Common myeloid progenitor, CD34-positive (primary cell): Measurements from ENCODE around the gene PALM2AKAP2.

Experiments used
- CTCF ChIA-PET: fragments of 350-600 bp; sonication (Branson Sonifier 250); formaldehyde crosslinking; loops from one replicate; lab custom pipeline; 2021; ENCODE audit warnings: antibody characterized with exemption; lab: Charles Lee
- POLR2A ChIA-PET: fragments of 350-600 bp; sonication (Branson Sonifier 250); formaldehyde crosslinking; loops from one replicate; lab custom pipeline; 2021; ENCODE audit warnings: antibody characterized with exemption; lab: Charles Lee
- DNase-seq, 3 donors: peaks; one replicate each; pipeline versions ENCODE4 v3.0.0 to v3.0.0-alpha.2; 2013
- H3K27ac ChIP-seq, 2 experiments: 1 replicate in 1 of 2; 2 replicates in 1 of 2; pipeline ENCODE4 v1.7.0; 2013; ENCODE audit warnings: inconsistent platforms in 2 of 2, low read length in 2 of 2, mild to moderate bottlenecking in 2 of 2, low read depth in 1 of 2, moderate library complexity in 1 of 2; ENCODE audit not compliant: severe bottlenecking in 2 of 2, insufficient read depth in 1 of 2, poor library complexity in 1 of 2
- H3K27me3 ChIP-seq, 5 experiments: replicated peaks in 2 of 5; 1 replicate in 3 of 5; 2 replicates in 2 of 5; pipeline versions ENCODE4 v1.6.1 to v1.7.0; 2013; ENCODE audit warnings: low read length in 4 of 5, mild to moderate bottlenecking in 2 of 5, moderate library complexity in 2 of 5, inconsistent platforms in 1 of 5; ENCODE audit not compliant: insufficient read depth in 5 of 5, control insufficient read depth in 4 of 5
- H3K36me3 ChIP-seq, 4 experiments: 1 replicate in 2 of 4; 2 replicates in 2 of 4; pipeline versions ENCODE4 v1.6.1 to v1.7.0; 2013; ENCODE audit warnings: low read length in 3 of 4, control low read depth in 1 of 4, mild to moderate bottlenecking in 1 of 4; ENCODE audit not compliant: control insufficient read depth in 4 of 4, insufficient read depth in 4 of 4
- H3K4me1 ChIP-seq, 4 experiments: 1 replicate in 3 of 4; 2 replicates in 1 of 4; pipeline versions ENCODE4 v1.6.1 to v1.7.1; 2013; ENCODE audit warnings: low read length in 3 of 4, mild to moderate bottlenecking in 3 of 4, control low read depth in 1 of 4, inconsistent platforms in 1 of 4, moderate library complexity in 1 of 4; ENCODE audit not compliant: control insufficient read depth in 4 of 4, insufficient read depth in 4 of 4; ENCODE audit errors: control extremely low read depth in 1 of 4
- H3K4me3 ChIP-seq, 7 experiments: 1 replicate in 4 of 7; 2 replicates in 3 of 7; pipeline versions ENCODE4 v1.5.1 to v1.7.0; 2013; ENCODE audit warnings: mild to moderate bottlenecking in 7 of 7, low read length in 6 of 7, moderate library complexity in 6 of 7, inconsistent platforms in 2 of 7, low read depth in 2 of 7, control low read depth in 1 of 7; ENCODE audit not compliant: insufficient read depth in 4 of 7, control insufficient read depth in 1 of 7; ENCODE audit errors: extremely low read depth in 1 of 7
- H3K9me3 ChIP-seq, 5 experiments: 1 replicate in 4 of 5; 2 replicates in 1 of 5; pipeline versions ENCODE4 v1.6.1 to v1.7.1; 2013; ENCODE audit warnings: low read length in 4 of 5, mild to moderate bottlenecking in 2 of 5, inconsistent platforms in 1 of 5, low read depth in 1 of 5, moderate library complexity in 1 of 5; ENCODE audit not compliant: control insufficient read depth in 4 of 5, insufficient read depth in 2 of 5; ENCODE audit errors: control extremely low read depth in 1 of 5
- WGBS: methylation state at CpG from one replicate; pipeline ENCODE4 v1.1.5; 2013; ENCODE audit not compliant: insufficient coverage; 5-methylcytosine and 5-hydroxymethylcytosine counted together

The PALM2AKAP2 gene

DNA sequence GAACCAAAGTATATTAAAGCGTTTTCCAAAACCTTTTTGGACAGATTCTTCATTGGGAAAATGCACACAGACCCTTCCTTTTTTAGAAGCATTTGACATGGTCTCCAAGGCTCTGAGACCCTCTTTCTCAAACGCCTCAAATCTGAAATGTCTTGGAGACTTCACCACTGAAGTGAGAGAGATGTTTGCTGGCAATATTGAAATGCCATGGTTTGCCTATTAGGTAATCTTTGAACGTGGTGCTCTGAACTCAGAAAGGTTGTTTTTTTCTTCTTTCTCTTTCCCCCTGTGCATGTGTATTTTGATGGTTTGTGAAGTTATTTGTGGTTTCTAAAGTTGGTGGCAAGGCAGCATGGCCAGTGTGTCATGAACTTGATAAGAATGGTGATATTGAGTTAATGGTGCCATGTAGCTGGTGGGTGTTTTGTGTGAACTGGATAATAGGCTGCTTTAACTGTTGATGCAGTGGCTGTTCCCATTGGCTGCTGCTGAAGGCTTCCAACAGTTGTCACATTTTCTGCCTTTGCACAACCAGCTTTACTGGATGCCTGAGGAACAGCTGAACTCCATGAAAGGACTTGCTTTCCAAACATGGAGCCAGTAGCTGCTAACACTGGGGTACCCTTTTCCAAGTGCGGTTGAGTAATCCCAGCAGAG, 1.7 kb downstream of the PALM2AKAP2 start:
- H3K36me3 ChIP-seq, result no peaks in the 10 kb centered on the region
- ChIA-PET CTCF (no interaction called here), POLR2A (interaction anchor here (0.5 kb wide), 1 partner anchor 29 kb away, joined by 3 read pairs; no protein-coding TSS in a partner anchor)
- H3K27ac ChIP-seq, result no peak overlapping the region
- peaks cover 7 to 67% (median 42%) of the 10 kb centered on the region in 5 experiments for H3K27me3 ChIP-seq
- H3K4me1 ChIP-seq, result peaks cover 0 to 11% (median 9%) of the 10 kb centered on the region in 4 experiments
- no peaks in the 10 kb centered on the region for H3K9me3 ChIP-seq
- 91% methylated on average over 4 of the region's 4 CpGs for WGBS
- no peak overlapping the region for H3K4me3 ChIP-seq
- no peak for DNase-seq

DNA sequence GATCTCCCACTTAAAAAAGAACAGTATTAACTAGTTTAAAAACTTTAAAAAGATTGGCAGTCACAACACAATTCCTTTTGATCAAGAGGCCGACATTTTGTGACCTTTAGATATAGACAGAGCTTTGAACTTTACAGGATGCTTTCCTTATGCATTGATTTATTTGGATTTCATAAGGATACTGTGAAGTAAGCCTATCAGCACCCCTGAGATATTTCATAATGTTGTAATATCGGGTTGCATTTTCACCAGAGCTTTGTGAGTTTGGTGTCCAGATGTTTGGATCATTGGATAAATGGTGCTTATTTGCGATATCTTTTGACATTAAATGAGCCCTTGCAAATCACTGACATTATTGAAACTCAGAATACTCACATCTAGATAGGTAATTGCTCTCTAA, 7.7 kb downstream of the PALM2AKAP2 start:
- CTCF ChIA-PET, result no interaction called here
- Histone ChIP-seq H3K4me3 (no peak overlapping the region), H3K27ac (no peak overlapping the region), H3K27me3 (peaks cover 0 to 34% (median 5%) of the 10 kb centered on the region in 5 experiments), H3K4me1 (no peaks in the 10 kb centered on the region), H3K36me3 (no peaks in the 10 kb centered on the region), H3K9me3 (no peaks in the 10 kb centered on the region)
- POLR2A ChIA-PET, result no interaction called here
- no peak for DNase-seq
- no CpG with 5 or more reads among the region's 3 CpGs for WGBS

DNA sequence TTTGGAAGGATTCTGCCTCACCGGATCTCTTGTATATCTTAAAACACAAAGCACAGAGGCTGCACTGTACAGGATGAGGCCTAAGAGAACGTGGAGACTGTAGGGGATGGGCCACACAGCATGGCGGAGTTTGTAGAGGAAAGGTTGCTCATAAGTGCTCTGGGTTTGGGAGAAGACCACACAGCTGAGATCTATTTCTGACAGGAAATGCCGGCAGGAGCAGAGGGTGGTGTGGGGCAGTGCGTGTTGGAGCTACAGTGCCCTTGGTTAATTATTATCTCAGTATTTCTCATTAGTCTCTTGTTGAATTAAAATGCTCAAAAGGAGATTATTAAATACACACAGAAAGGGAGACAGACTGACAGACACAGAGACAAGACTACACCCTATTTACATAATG, 9.6 kb downstream of the PALM2AKAP2 start:
- H3K9me3 ChIP-seq, result peaks cover 0 to 1% (median 0%) of the 10 kb centered on the region in 5 experiments
- CTCF ChIA-PET, result no interaction called here

DNA sequence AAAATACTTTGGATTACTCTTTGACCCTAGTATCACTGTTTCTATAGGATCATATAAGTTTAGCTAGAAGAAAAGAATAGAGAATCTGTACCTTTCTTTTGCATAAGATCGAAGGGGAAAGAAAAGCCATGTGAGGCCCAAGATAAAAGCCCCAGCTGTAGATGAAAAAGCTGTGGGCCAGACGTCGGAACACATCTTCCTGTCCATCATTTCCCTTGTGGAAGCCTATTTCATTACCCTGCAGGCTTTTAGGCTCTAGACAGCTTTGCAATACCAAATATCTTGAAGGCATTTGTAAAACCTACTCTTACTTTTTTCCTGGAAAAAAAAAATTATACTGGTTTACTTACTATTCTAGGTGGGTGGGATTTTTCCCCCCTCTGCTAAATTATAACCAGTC, 10.0 kb downstream of the PALM2AKAP2 start:
- no peak for DNase-seq
- H3K4me1 ChIP-seq, result no peaks in the 10 kb centered on the region
- 54% methylated on average over 3 of the region's 3 CpGs for WGBS
- no peak overlapping the region for H3K4me3 ChIP-seq
- H3K27ac ChIP-seq, result no peak overlapping the region
- peaks cover 0 to 23% (median 4%) of the 10 kb centered on the region in 5 experiments for H3K27me3 ChIP-seq
- CTCF ChIA-PET, result no interaction called here
- H3K36me3 ChIP-seq, result no peaks in the 10 kb centered on the region
- H3K9me3 ChIP-seq, result peaks cover 0 to 1% (median 0%) of the 10 kb centered on the region in 5 experiments
- POLR2A ChIA-PET, result no interaction called here

More for the DNA sequence above, 9.6 kb downstream of the PALM2AKAP2 start:
- DNase-seq, result no peak
- H3K36me3 ChIP-seq, result no peaks in the 10 kb centered on the region
- peaks cover 0 to 27% (median 4%) of the 10 kb centered on the region in 5 experiments for H3K27me3 ChIP-seq
- H3K4me3 ChIP-seq, result no peak overlapping the region
- no peaks in the 10 kb centered on the region for H3K4me1 ChIP-seq
- no peak overlapping the region for H3K27ac ChIP-seq
- 92% methylated on average over 2 of the region's 5 CpGs for WGBS
- POLR2A ChIA-PET, result no interaction called here

DNA sequence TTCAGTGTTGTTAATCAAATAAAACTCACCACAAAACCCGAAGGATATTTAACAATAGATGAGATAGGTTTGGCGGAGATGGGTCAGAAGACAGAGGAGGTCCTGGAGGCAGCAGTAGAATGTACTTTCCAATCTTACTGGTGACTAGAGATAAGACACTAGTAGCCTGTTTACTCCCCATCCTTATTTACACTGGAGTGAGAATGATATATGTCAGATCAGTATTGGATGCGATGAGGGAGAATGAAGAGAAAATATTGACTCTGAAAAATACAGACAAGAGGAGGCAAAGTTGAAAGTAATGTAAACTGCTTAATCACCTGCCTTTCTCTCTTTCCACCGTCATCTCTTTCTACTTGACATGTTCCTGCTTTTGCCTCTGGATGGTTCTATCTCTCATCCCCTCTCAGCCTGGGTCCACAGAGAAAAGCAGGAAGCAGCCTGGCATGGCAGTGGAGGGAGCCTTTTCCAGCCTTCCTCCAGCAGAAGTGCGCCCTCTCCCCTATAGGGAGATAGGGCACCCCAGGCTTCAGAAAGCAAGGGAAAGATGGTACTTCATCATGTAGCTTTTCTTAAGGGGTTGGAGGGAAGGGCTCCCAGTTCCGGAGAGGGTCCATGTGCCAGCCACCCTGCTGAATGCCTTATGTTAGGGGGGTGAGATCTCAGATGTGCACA, 11.1 kb downstream of the PALM2AKAP2 start:
- no peak overlapping the region for H3K27ac ChIP-seq
- H3K4me1 ChIP-seq, result no peaks in the 10 kb centered on the region
- WGBS, result 76% methylated on average over 3 of the region's 6 CpGs
- H3K36me3 ChIP-seq, result no peaks in the 10 kb centered on the region
- H3K9me3 ChIP-seq, result peaks cover 0 to 1% (median 0%) of the 10 kb centered on the region in 5 experiments
- no peak overlapping the region for H3K4me3 ChIP-seq
- CTCF ChIA-PET, result no interaction called here
- peaks cover 0 to 23% (median 4%) of the 10 kb centered on the region in 5 experiments for H3K27me3 ChIP-seq
- DNase-seq, result no peak
- POLR2A ChIA-PET, result interaction anchor here (0.6 kb wide), 1 partner anchor 279 kb away, joined by 3 read pairs; no protein-coding TSS in a partner anchor

DNA sequence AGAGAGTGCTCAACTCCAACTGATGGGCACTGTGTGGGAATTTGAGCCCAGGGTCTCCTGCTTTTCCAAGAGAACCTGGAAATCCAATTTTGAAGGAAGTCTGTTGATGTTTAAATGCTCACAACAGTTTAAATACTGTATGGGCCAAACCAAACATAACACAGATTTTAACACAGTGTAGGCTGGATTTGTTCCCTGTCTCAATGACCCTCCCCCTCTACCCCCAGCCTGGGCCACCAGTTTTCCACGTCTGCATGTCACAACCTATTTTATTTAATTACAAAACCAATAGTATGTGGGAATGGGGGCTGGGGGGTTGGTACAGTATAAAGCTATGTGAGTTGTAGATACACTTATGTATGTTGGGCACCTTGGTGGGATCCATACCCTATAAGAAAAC, 11.7 kb downstream of the PALM2AKAP2 start:
- H3K4me1 ChIP-seq, result no peaks in the 10 kb centered on the region
- H3K36me3 ChIP-seq, result no peaks in the 10 kb centered on the region
- WGBS, result no CpG with 5 or more reads among the region's 1 CpG
- ChIA-PET CTCF (no interaction called here), POLR2A (no interaction called here)
- H3K27me3 ChIP-seq, result peaks cover 0 to 23% (median 0%) of the 10 kb centered on the region in 5 experiments
- no peak overlapping the region for H3K4me3 ChIP-seq
- no peak overlapping the region for H3K27ac ChIP-seq
- no peak for DNase-seq
- H3K9me3 ChIP-seq, result peaks cover 0 to 1% (median 0%) of the 10 kb centered on the region in 5 experiments

DNA sequence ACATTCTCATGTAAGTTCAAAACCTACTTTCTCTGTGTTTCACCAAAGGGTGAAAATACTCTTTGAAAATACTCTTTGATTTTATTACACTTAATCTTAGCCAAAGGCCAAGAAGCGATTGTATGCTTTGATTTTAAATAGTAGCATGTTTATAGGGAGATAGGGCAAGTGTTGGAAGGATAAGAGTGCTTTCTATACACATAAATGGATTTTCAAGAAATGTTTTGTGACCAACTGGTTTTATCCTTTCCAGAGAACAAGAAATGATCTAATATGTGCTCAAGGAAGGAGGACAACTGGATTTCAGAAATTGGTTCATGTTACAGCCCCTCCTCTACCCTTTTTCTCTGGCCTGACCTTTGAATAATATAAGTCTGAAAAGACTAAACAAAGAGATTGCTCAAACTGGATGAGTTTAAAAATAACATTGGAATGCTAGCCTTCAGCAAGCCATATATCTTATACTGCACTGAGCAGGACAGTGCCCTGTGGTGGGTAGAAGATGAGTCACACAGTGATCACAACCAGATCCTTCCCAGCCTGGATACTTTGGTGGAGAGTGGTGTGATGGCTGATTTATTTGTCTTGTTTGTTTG, 13.1 kb downstream of the PALM2AKAP2 start:
- Histone ChIP-seq H3K9me3 (peaks cover 0 to 1% (median 0%) of the 10 kb centered on the region in 5 experiments), H3K4me3 (no peak overlapping the region), H3K27ac (no peak overlapping the region), H3K36me3 (no peaks in the 10 kb centered on the region), H3K27me3 (peaks cover 0 to 23% (median 0%) of the 10 kb centered on the region in 5 experiments), H3K4me1 (no peaks in the 10 kb centered on the region)
- POLR2A ChIA-PET, result no interaction called here
- CTCF ChIA-PET, result no interaction called here
- no peak for DNase-seq
- no CpG with 5 or more reads among the region's 1 CpG for WGBS
